ENCODE results near the gene FA2H. TPM values are rescaled to one million over a fixed set of nuclear protein-coding genes. Genes with fewer than 3 reads are reported as not detected.
A peak's percentile ranks its signal among the peaks of the same experiment; 100 is the strongest.

The FA2H gene
- total and polyA plus RNA-seq, 7 donors = 0.71 to 31.0 (median 6.0) TPM; not detected in 2

DNA sequence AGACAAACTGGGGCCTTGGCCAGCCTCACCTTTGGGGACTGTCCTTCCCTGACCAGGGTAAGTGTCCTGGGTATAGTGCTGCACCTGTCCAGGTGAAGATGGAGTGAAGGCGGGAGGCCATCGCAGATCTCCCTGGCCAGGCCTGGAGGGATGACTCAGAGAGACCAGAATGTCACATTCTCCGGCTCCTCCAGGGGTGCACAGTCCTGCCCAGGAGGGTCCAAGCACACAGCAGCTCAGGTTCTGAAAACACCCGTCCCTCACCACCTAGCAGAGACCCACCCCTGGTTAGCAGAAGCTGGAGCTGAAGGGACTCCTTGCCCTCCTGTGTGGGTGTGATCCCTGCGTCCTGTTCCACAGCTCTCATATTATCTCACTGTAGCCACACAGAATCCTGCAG is 21.9 kb downstream of the FA2H start:
- no peaks in the 10 kb centered on the region for H3K4me1 ChIP-seq
- 90 to 95% methylated on average over 5 of the region's 5 CpGs for WGBS, 2 donors
- intact Hi-C loops (cut with DNase I) = no loop called here
- H3K36me3 ChIP-seq = no peaks in the 10 kb centered on the region
- peaks cover 0 to 4% (median 0%) of the 10 kb centered on the region in 3 donors for H3K27me3 ChIP-seq
- H3K9me3 ChIP-seq = no peaks in the 10 kb centered on the region
- no peak overlapping the region for H3K27ac ChIP-seq
- H3K4me3 ChIP-seq = no peak overlapping the region
- TF ChIP-seq POLR2A (IDR thresholded peaks at IDR 0.05) = no peak
- DNase-seq = no peak

DNA sequence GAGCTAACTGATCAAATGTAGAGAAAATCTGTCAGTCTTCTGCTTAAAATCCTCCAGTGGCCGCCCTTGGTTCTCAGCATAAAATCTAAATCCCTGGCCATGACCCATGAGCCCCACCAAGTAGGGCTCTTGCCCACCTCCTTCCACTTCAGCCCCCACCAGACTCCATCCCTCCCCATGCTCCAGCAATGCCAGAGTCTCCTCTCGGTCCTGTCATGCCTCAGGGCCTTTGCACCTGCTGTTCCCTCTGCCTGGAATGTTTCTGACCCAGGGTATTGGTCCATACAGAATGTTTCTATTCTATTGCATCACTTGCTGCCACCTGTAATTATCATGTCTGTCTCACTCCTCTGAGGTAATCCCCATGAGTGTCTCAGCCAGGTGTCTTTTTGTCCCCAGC is 22.4 kb downstream of the FA2H start:
- Histone ChIP-seq H3K9me3 (no peaks in the 10 kb centered on the region), H3K4me1 (no peaks in the 10 kb centered on the region), H3K27ac (no peak overlapping the region), H3K27me3 (peaks cover 0 to 4% (median 0%) of the 10 kb centered on the region in 3 donors), H3K4me3 (no peak overlapping the region), H3K36me3 (no peaks in the 10 kb centered on the region)
- intact Hi-C loops (cut with DNase I) = no loop called here
- DNase-seq = no peak
- WGBS, 2 donors = 90 to 96% methylated on average over 2 of the region's 2 CpGs
- TF ChIP-seq, protein P1, sequence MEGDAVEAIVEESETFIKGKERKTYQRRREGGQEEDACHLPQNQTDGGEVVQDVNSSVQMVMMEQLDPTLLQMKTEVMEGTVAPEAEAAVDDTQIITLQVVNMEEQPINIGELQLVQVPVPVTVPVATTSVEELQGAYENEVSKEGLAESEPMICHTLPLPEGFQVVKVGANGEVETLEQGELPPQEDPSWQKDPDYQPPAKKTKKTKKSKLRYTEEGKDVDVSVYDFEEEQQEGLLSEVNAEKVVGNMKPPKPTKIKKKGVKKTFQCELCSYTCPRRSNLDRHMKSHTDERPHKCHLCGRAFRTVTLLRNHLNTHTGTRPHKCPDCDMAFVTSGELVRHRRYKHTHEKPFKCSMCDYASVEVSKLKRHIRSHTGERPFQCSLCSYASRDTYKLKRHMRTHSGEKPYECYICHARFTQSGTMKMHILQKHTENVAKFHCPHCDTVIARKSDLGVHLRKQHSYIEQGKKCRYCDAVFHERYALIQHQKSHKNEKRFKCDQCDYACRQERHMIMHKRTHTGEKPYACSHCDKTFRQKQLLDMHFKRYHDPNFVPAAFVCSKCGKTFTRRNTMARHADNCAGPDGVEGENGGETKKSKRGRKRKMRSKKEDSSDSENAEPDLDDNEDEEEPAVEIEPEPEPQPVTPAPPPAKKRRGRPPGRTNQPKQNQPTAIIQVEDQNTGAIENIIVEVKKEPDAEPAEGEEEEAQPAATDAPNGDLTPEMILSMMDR (IDR thresholded peaks at IDR 0.05) = no peak
- TF ChIP-seq EP300 (IDR thresholded peaks at IDR 0.05) (no peak), POLR2AphosphoS5 (IDR thresholded peaks at IDR 0.05) (no peak), POLR2A (IDR thresholded peaks at IDR 0.05) (no peak)

DNA sequence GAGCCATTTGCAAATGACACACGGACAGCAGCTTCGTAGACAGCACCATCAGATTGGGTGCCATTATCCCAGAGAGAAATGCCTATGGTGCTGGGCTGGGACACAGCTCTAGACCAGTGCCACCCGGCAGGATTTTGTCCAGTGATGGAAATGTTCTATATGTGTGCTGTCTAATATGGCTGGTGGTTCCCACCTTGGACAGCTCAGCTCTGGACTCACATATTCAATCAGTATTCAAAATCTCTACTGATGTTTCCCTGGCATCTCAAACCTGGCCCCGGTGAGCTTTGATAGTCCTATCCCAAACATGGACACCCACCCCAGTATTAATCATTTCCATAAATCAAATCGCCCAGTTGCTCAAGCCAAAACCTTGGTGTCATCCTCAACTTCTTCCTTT is 23.0 kb downstream of the FA2H start:
- Histone ChIP-seq H3K4me3 (no peak overlapping the region), H3K4me1 (no peaks in the 10 kb centered on the region), H3K36me3 (no peaks in the 10 kb centered on the region), H3K27ac (no peak overlapping the region), H3K27me3 (peaks cover 0 to 4% (median 0%) of the 10 kb centered on the region in 3 donors), H3K9me3 (no peaks in the 10 kb centered on the region)
- 94 to 97% methylated on average over 5 of the region's 5 CpGs for WGBS, 2 donors
- no peak for DNase-seq
- TF ChIP-seq, protein P1 (IDR thresholded peaks at IDR 0.05) = no peak
- TF ChIP-seq EP300 (IDR thresholded peaks at IDR 0.05) (no peak), POLR2AphosphoS5 (IDR thresholded peaks at IDR 0.05) (no peak), POLR2A (IDR thresholded peaks at IDR 0.05) (no peak)
- intact Hi-C loops (cut with DNase I) = no loop called here

DNA sequence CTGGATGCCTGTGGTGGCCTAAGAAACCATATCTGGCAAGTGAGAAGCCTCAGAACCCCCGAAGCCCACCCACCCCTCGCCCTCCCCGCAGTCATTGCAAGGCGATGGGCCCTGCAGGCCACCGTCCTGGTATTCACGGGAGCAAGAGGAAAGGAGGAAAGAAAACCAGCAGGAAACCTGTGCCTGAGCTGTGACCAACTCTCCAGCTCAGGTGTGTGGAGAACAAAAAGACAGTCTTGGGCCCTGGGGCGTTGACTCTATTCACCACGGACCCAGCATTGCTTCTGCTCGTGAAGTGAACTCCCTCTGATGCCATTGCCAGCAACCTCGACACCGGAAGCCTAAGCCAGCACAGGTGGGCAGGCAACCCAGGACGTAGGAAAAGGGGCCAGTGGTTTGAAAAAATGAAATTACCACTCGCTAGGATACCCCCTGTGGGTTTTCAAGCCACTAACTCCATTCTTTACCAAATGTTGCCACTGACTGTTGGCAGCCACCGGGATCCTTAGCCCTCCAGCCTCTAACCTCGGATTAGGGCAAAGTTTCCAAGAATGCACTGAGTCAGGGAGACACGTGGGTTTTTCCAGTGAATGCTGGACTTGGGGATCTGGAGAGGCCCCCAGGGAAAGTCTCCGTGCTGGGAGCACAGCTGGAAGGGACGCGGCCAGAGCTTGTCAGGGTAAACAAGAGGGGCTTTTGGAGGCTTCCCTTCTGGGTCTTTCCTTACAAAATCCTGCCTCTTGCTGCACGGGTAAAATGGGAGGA is 25.1 kb downstream of the FA2H start:
- Histone ChIP-seq H3K9me3 (no peaks in the 10 kb centered on the region), H3K4me3 (no peak overlapping the region), H3K27me3 (no peaks in the 10 kb centered on the region), H3K36me3 (no peaks in the 10 kb centered on the region), H3K4me1 (no peaks in the 10 kb centered on the region), H3K27ac (peak overlapping the region in 1 of 4 donors; percentile 39)
- DNase-seq = no peak
- intact Hi-C loops (cut with DNase I) = no loop called here
- TF ChIP-seq, protein P1 (IDR thresholded peaks at IDR 0.05) = no peak
- TF ChIP-seq EP300 (IDR thresholded peaks at IDR 0.05) = no peak
- no peak for TF ChIP-seq POLR2AphosphoS5 (IDR thresholded peaks at IDR 0.05)
- no peak for TF ChIP-seq POLR2A (IDR thresholded peaks at IDR 0.05)
- 76 to 80% methylated on average over 20 of the region's 20 CpGs for WGBS, 2 donors

DNA sequence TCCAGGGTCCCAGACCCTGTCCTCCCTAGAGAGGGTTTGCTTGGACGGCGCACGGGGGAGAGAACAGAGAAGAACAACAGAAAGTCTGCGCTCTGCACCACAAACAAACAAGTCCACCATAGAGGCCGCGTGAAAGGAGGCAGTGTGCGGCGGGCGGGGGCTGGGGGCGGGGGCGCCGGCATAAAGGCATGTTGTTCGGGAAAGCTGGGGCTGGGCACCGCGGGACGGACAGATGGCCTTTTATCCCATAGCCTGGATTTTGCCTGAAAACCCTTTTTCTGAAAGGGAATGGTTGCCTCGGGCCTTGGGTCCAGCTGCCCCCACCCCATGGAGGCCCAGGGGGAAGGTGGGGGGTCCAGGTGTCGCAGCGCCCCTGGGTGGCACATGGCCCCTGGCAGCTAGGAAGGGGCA is 26.0 kb downstream of the FA2H start:
- Histone ChIP-seq H3K4me1 (peaks cover 0 to 7% (median 5%) of the 10 kb centered on the region in 4 donors), H3K36me3 (no peaks in the 10 kb centered on the region), H3K9me3 (no peaks in the 10 kb centered on the region), H3K4me3 (no peak overlapping the region), H3K27ac (peak overlapping the region in 2 of 4 donors; percentile 14 to 39), H3K27me3 (no peaks in the 10 kb centered on the region)
- intact Hi-C loops (cut with DNase I) = no loop called here
- 93 to 95% methylated on average over 19 of the region's 19 CpGs for WGBS, 2 donors
- no peak for DNase-seq
- TF ChIP-seq EP300 (IDR thresholded peaks at IDR 0.05) = no peak
- TF ChIP-seq, protein P1 (IDR thresholded peaks at IDR 0.05) = no peak
- no peak for TF ChIP-seq POLR2AphosphoS5 (IDR thresholded peaks at IDR 0.05)
- no peak for TF ChIP-seq POLR2A (IDR thresholded peaks at IDR 0.05)

Data from sigmoid colon (tissue), 7 donors.